Stomach (tissue), 4 donors: ENCODE measurements around the gene EXOC4.

Experiments
- CTCF ChIP-seq, 7 experiments: fragments of 450-650 bp in 4 of 7; fragments of 200-600 bp in 3 of 7; sonication (generic) in 3 of 7; IDR thresholded peaks; one replicate each; pipeline ENCODE4 v1.5.1; 2016 to 2019; ENCODE audit warnings: antibody characterized with exemption in 7 of 7, control low read depth in 2 of 7, mild to moderate bottlenecking in 1 of 7
- EP300 ChIP-seq: sonication (generic); formaldehyde crosslinking; IDR thresholded peaks from one replicate; pipeline ENCODE4 v1.6.1; 2017; ENCODE audit warnings: antibody characterized with exemption
- POLR2A ChIP-seq, 4 donors: fragments of 450-650 bp; IDR thresholded peaks; one replicate each; pipeline ENCODE4 v1.6.1; 2016; ENCODE audit warnings: antibody characterized with exemption in 4 of 4, control low read depth in 2 of 4, mild to moderate bottlenecking in 1 of 4, moderate library complexity in 1 of 4
- POLR2AphosphoS5 ChIP-seq, 3 donors: sonication (generic); formaldehyde crosslinking; IDR thresholded peaks; one replicate each; pipeline ENCODE4 v1.6.1; 2016; ENCODE audit warnings: antibody characterized with exemption in 3 of 3

DNA sequence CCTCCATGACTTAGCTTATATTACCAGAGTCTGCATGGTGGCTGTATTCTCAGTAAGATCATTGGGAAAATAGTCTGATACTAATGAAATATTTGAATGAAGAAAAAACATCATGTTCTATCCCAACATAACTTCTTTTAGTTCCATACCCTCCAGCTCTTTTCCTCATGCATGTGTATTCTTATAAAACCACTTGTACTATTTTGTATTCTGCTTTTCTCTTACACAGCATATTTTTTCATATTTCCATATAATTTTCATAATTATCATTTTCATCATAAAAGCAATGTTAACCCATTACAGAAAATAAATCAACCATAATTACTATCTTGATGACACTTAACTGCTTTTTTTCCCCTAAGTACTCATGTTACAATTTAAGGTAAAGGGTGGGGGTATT is 503.0 kb downstream of the EXOC4 start:
- TF ChIP-seq CTCF (IDR thresholded peaks at IDR 0.05) (no peak), EP300 (no peak), POLR2A (IDR thresholded peaks at IDR 0.05) (no peak), POLR2AphosphoS5 (IDR thresholded peaks at IDR 0.05) (no peak)
